WTC11 (cell line): ENCODE results near the gene VDAC1. TPM values are rescaled to one million over a fixed set of nuclear protein-coding genes. Genes with fewer than 3 reads are reported as not detected.

Experiments
- ATAC-seq: fragments of 200-7000 bp; cut with Tn5 transposase; 2 replicates; pipeline ENCODE4 v1.10.0; 2021; ENCODE audit warnings: mild to moderate bottlenecking, moderate library complexity
- CTCF ChIA-PET: fragments of 300-600 bp; sonication (Branson Sonifier 250); formaldehyde crosslinking; loops from one replicate; lab custom pipeline; 2021; ENCODE audit warnings: antibody characterized with exemption; lab: Charles Lee
- POLR2A ChIA-PET: fragments of 350-600 bp; sonication (Branson Sonifier 250); formaldehyde crosslinking; loops from one replicate; lab custom pipeline; 2021; ENCODE audit warnings: antibody characterized with exemption; lab: Charles Lee
- DNase-seq: peaks from one replicate; pipeline ENCODE4 v3.0.0; 2021; ENCODE audit warnings: low spot score
- H3K27ac Mint-ChIP-seq: 2 replicates; pipeline ENCODE4 v1.8.0; 2021; ENCODE audit warnings: mixed read lengths
- H3K27me3 Mint-ChIP-seq: 2 replicates; pipeline ENCODE4 v1.8.0; 2021; ENCODE audit warnings: low read depth, mild to moderate bottlenecking, moderate library complexity, mixed read lengths
- H3K36me3 Mint-ChIP-seq: 2 replicates; pipeline ENCODE4 v1.8.0; 2021; ENCODE audit warnings: mixed read lengths
- H3K4me1 Mint-ChIP-seq: 2 replicates; pipeline ENCODE4 v1.8.0; 2022; ENCODE audit warnings: mixed read lengths
- H3K4me3 Mint-ChIP-seq: 2 replicates; pipeline ENCODE4 v1.8.0; 2021; ENCODE audit warnings: mild to moderate bottlenecking, moderate library complexity, mixed read lengths
- H3K9me3 Mint-ChIP-seq: 2 replicates; pipeline ENCODE4 v1.8.0; 2021; ENCODE audit warnings: mixed read lengths
- ARID4B ChIP-seq: sonication (generic); formaldehyde crosslinking; IDR thresholded peaks from 2 replicates; pipeline ENCODE4 v1.8.0; 2023; ENCODE audit warnings: missing genetic modification reagents, mild to moderate bottlenecking, borderline replicate concordance
- ATF2 ChIP-seq: sonication (generic); formaldehyde crosslinking; IDR thresholded peaks from 2 replicates; pipeline ENCODE4 v1.8.1; 2022; ENCODE audit warnings: low read depth, missing genetic modification reagents, borderline replicate concordance
- CREB1 ChIP-seq: sonication (generic); formaldehyde crosslinking; IDR thresholded peaks from 2 replicates; pipeline ENCODE4 v1.8.0; 2023; ENCODE audit warnings: mild to moderate bottlenecking, missing genetic modification reagents
- E2F1 ChIP-seq: sonication (generic); formaldehyde crosslinking; IDR thresholded peaks from 2 replicates; pipeline ENCODE4 v1.8.0; 2022; ENCODE audit warnings: mild to moderate bottlenecking, missing genetic modification reagents
- E2F5 ChIP-seq: sonication (generic); formaldehyde crosslinking; IDR thresholded peaks from 2 replicates; pipeline ENCODE4 v1.8.1; 2022; ENCODE audit warnings: mild to moderate bottlenecking, moderate library complexity, missing genetic modification reagents
- ERG ChIP-seq: fragments of 250-450 bp; sonication (Bioruptor Pico); IDR thresholded peaks from 2 replicates; pipeline ENCODE4 v1.8.0; 2021; ENCODE audit warnings: mild to moderate bottlenecking
- FOXK1 ChIP-seq: sonication (generic); formaldehyde crosslinking; IDR thresholded peaks from 2 replicates; pipeline ENCODE4 v1.8.0; 2022; ENCODE audit warnings: mild to moderate bottlenecking, moderate library complexity, missing genetic modification reagents
- GTF2I ChIP-seq: fragments of 250-450 bp; sonication (Bioruptor Pico); conservative IDR thresholded peaks from 2 replicates; pipeline ENCODE4 v1.4.0; 2021; ENCODE audit warnings: mild to moderate bottlenecking
- HMGA2 ChIP-seq: fragments of 250-450 bp; sonication (Bioruptor Pico); IDR thresholded peaks from 2 replicates; pipeline ENCODE4 v1.4.0; 2021; ENCODE audit warnings: mild to moderate bottlenecking, moderate library complexity
- IRF1 ChIP-seq: sonication (generic); formaldehyde crosslinking; IDR thresholded peaks from 2 replicates; pipeline ENCODE4 v1.8.0; 2023; ENCODE audit warnings: missing genetic modification reagents
- MLX ChIP-seq: sonication (generic); formaldehyde crosslinking; IDR thresholded peaks from 2 replicates; pipeline ENCODE4 v1.8.1; 2023; ENCODE audit warnings: mild to moderate bottlenecking, missing genetic modification reagents, moderate library complexity
- MYBL2 ChIP-seq: sonication (generic); formaldehyde crosslinking; IDR thresholded peaks from 2 replicates; pipeline ENCODE4 v1.8.1; 2023; ENCODE audit warnings: mild to moderate bottlenecking, moderate library complexity, missing genetic modification reagents
- NFE2L1 ChIP-seq: sonication (generic); formaldehyde crosslinking; IDR thresholded peaks from 2 replicates; pipeline ENCODE4 v1.8.1; 2023; ENCODE audit warnings: missing genetic modification reagents
- SMAD4 ChIP-seq: sonication (generic); formaldehyde crosslinking; IDR thresholded peaks from 2 replicates; pipeline ENCODE4 v1.8.0; 2022; ENCODE audit warnings: mild to moderate bottlenecking, missing genetic modification reagents
- SP1 ChIP-seq: sonication (generic); formaldehyde crosslinking; conservative IDR thresholded peaks from 2 replicates; pipeline ENCODE4 v1.8.1; 2022; ENCODE audit warnings: missing genetic modification reagents
- TEAD1 ChIP-seq: sonication (generic); formaldehyde crosslinking; IDR thresholded peaks from 2 replicates; pipeline ENCODE4 v1.8.0; 2022; ENCODE audit warnings: mild to moderate bottlenecking, missing genetic modification reagents
- TP53 ChIP-seq: sonication (generic); formaldehyde crosslinking; IDR thresholded peaks from 2 replicates; pipeline ENCODE4 v1.8.1; 2023; ENCODE audit warnings: mild to moderate bottlenecking, missing genetic modification reagents
- ZNF317 ChIP-seq: sonication (generic); formaldehyde crosslinking; IDR thresholded peaks from 2 replicates; pipeline ENCODE4 v1.8.1; 2023; ENCODE audit warnings: low read depth, mild to moderate bottlenecking, moderate library complexity, missing genetic modification reagents, borderline replicate concordance
- ZNF396 ChIP-seq: fragments of 250-450 bp; sonication (Bioruptor Pico); IDR thresholded peaks from 2 replicates; pipeline ENCODE4 v1.8.0; 2021; ENCODE audit warnings: mild to moderate bottlenecking, moderate library complexity, borderline replicate concordance
- ZNF671 ChIP-seq: fragments of 250-450 bp; sonication (Bioruptor Pico); IDR thresholded peaks from 2 replicates; pipeline ENCODE4 v1.8.0; 2021; ENCODE audit warnings: mild to moderate bottlenecking
- total RNA-seq: library from RNA; stranded (reverse); gene quantifications from 3 replicates; pipeline ENCODE4 v1.2.3, GENCODE V29; 2021

The VDAC1 gene
- total RNA-seq, 1 experiment from 2014 or later = 274 TPM

GRCh38 chr5:133942614-133943474, 61.9 kb downstream of the VDAC1 start:
- no peaks in the 10 kb centered on the region for H3K9me3 Mint-ChIP-seq
- ATAC-seq (no peak), DNase-seq (no peak)
- H3K36me3 Mint-ChIP-seq = no peaks in the 10 kb centered on the region
- CTCF ChIA-PET = interaction anchor here (1.1 to 1.6 kb wide), 2 partner anchors 519 to 521 kb away, joined by 3 to 4 read pairs; no protein-coding TSS in a partner anchor
- H3K27ac Mint-ChIP-seq = no peak overlapping the region
- POLR2A ChIA-PET = no interaction called here
- TF ChIP-seq MLX = no peak
- TF ChIP-seq ZNF396 = no peak
- no peak for TF ChIP-seq SP1 (CRISPR knock-in tag)
- TF ChIP-seq GTF2I (CRISPR knock-in tag) = no peak
- H3K27me3 Mint-ChIP-seq = no peaks in the 10 kb centered on the region
- no peak overlapping the region for H3K4me3 Mint-ChIP-seq
- H3K4me1 Mint-ChIP-seq = peaks cover 17% of the 10 kb centered on the region

- no peaks in the 10 kb centered on the region for H3K36me3 Mint-ChIP-seq
- H3K4me1 Mint-ChIP-seq = peaks cover 17% of the 10 kb centered on the region
- CTCF ChIA-PET = no interaction called here
- TF ChIP-seq MYBL2 (CRISPR knock-in tag) (no peak), E2F1 (CRISPR knock-in tag) (no peak), HMGA2 (CRISPR knock-in tag) (no peak), ARID4B (CRISPR knock-in tag) (no peak), CREB1 (CRISPR knock-in tag) (no peak), SMAD4 (no peak), E2F5 (CRISPR knock-in tag) (no peak), MLX (no peak), IRF1 (CRISPR knock-in tag) (no peak), ZNF317 (no peak), ATF2 (CRISPR knock-in tag) (no peak), TEAD1 (CRISPR knock-in tag) (no peak), ZNF671 (CRISPR knock-in tag) (no peak), ERG (CRISPR knock-in tag) (no peak), TP53 (no peak), FOXK1 (CRISPR knock-in tag) (no peak), NFE2L1 (CRISPR knock-in tag) (no peak)
Observed at GRCh38 chr5:133941456-133942196, 63.1 kb downstream of the VDAC1 start.

More at GRCh38 chr5:133941456-133942196, 63.1 kb downstream of the VDAC1 start:
- no peak overlapping the region for H3K27ac Mint-ChIP-seq
- no peak for DNase-seq
- POLR2A ChIA-PET = no interaction called here
- ATAC-seq = no peak
- H3K27me3 Mint-ChIP-seq = no peaks in the 10 kb centered on the region; the same call in 1 of the 2 replicates
- H3K9me3 Mint-ChIP-seq = peaks cover 7% of the 10 kb centered on the region
- H3K4me3 Mint-ChIP-seq = no peak overlapping the region
